ENCODE data around the gene CDC14B.
"Not testable (repeated sequence)": the region's sequence is repeated elsewhere in the genome, so short reads cannot be mapped to it uniquely, and the experiment has no call there.

CDC14B gene

GRCh38 chr9:96619491-96620180 is at the start of gene CDC14B:
Gene CDC14B, minus strand, starts transcription at chr9:96619843. Its CDS starts 465 bp downstream, at chr9:96619378.
- peak; percentile 89 to 91 for DNase-seq

- DNase-seq, result no peak
Measured at GRCh38 chr9:96668868-96669534, 49.4 kb upstream of the CDC14B start.

- no peak for DNase-seq
Measured at GRCh38 chr9:96667363-96667728, 47.7 kb upstream of the CDC14B start.

GRCh38 chr9:96666653-96667362 is 47.2 kb upstream of the CDC14B start:
- DNase-seq, result peak; percentile 40 to 42

- DNase-seq, result no peak
Measured at GRCh38 chr9:96665789-96666188, 46.1 kb upstream of the CDC14B start.

- DNase-seq, result no peak
Measured at GRCh38 chr9:96663506-96664120, 44.0 kb upstream of the CDC14B start.

GRCh38 chr9:96661711-96662110 is 42.1 kb upstream of the CDC14B start:
- no peak for DNase-seq

- DNase-seq, result no peak
Measured at GRCh38 chr9:96660692-96661248, 41.1 kb upstream of the CDC14B start.

GRCh38 chr9:96655198-96655851 is 35.7 kb upstream of the CDC14B start, which contains the start of gene PRXL2C:
Gene PRXL2C, minus strand, starts transcription at chr9:96655317. Its CDS starts 36 bp downstream, at chr9:96655281.
- DNase-seq, result peak; percentile 50 to 68

- peak; percentile 68 to 79 for DNase-seq
Measured at GRCh38 chr9:96654450-96655197, 35.0 kb upstream of the CDC14B start.

- DNase-seq, result no peak
Measured at GRCh38 chr9:96651626-96652025, 32.0 kb upstream of the CDC14B start.

- no peak for DNase-seq
Measured at GRCh38 chr9:96649620-96650324, 30.1 kb upstream of the CDC14B start.

- no peak for DNase-seq
Measured at GRCh38 chr9:96646081-96646991, 26.7 kb upstream of the CDC14B start.

- peak; percentile 4 to 66 for DNase-seq
Measured at GRCh38 chr9:96644137-96644536, 24.5 kb upstream of the CDC14B start.

- no peak for DNase-seq
Measured at GRCh38 chr9:96641514-96641913, 21.9 kb upstream of the CDC14B start.

- DNase-seq, result no peak
Measured at GRCh38 chr9:96638606-96639364, 19.1 kb upstream of the CDC14B start.

- no peak for DNase-seq
Measured at GRCh38 chr9:96636368-96636767, 16.7 kb upstream of the CDC14B start.

- DNase-seq, result not testable (repeated sequence)
Measured at GRCh38 chr9:96633579-96633978, 13.9 kb upstream of the CDC14B start.

GRCh38 chr9:96626912-96627311 is 7.3 kb upstream of the CDC14B start:
- no peak for DNase-seq

Measured in NCI-H2081 (cell line).